ENCODE measurements around the gene PCBP1.

The PCBP1 gene

GRCh38 chr2:70070542-70071268 lies 16.6 kb upstream of the PCBP1 start:
- Histone ChIP-seq H4K20me1 (ENCODE audit: insufficient read depth) (no peaks in the 10 kb centered on the region), H3K4me1 (ENCODE audit: low read depth, poor library complexity, severe bottlenecking) (peaks cover 54% of the 10 kb centered on the region), H3K27ac (peak overlapping the region; percentile 66), H2AFZ (ENCODE audit: low read depth) (peak overlapping the region; percentile 78), H3K36me3 (ENCODE audit: insufficient read depth) (no peaks in the 10 kb centered on the region), H3K4me3 (IDR thresholded peaks at IDR 0.05; ENCODE audit: insufficient read depth, low read depth, low read length) (no peak overlapping the region), H3K79me2 (ENCODE audit: insufficient read depth, low read depth) (no peaks in the 10 kb centered on the region), H3K9ac (no peak overlapping the region), H3K27me3 (ENCODE audit: insufficient read depth, low read depth) (no peaks in the 10 kb centered on the region), H3K4me2 (peak overlapping the region; percentile 30; the same call in 1 of the 2 replicates)
- peak; percentile 95 for TF ChIP-seq CTCF (conservative IDR thresholded peaks at IDR 0.05; ENCODE audit: low read depth, low read length)

- H3K9ac ChIP-seq: no peak overlapping the region
- no peak overlapping the region for H3K4me3 ChIP-seq (IDR thresholded peaks at IDR 0.05; ENCODE audit: insufficient read depth, low read depth, low read length)
- no peaks in the 10 kb centered on the region for H3K36me3 ChIP-seq (ENCODE audit: insufficient read depth)
- H3K4me2 ChIP-seq: no peak overlapping the region
- TF ChIP-seq CTCF (conservative IDR thresholded peaks at IDR 0.05; ENCODE audit: low read depth, low read length): no peak
- no peak overlapping the region for H3K27ac ChIP-seq
- no peaks in the 10 kb centered on the region for H3K79me2 ChIP-seq (ENCODE audit: insufficient read depth, low read depth)
- H4K20me1 ChIP-seq (ENCODE audit: insufficient read depth): no peaks in the 10 kb centered on the region
- peaks cover 32% of the 10 kb centered on the region for H3K4me1 ChIP-seq (ENCODE audit: low read depth, poor library complexity, severe bottlenecking)
- no peaks in the 10 kb centered on the region for H3K27me3 ChIP-seq (ENCODE audit: insufficient read depth, low read depth)
- H2AFZ ChIP-seq (ENCODE audit: low read depth): no peak overlapping the region
Observed at GRCh38 chr2:70073493-70073892, 13.8 kb upstream of the PCBP1 start.

GRCh38 chr2:70078384-70078783 lies 8.9 kb upstream of the PCBP1 start:
- H3K9ac ChIP-seq: no peak overlapping the region
- H3K79me2 ChIP-seq (ENCODE audit: insufficient read depth, low read depth): no peaks in the 10 kb centered on the region
- H3K36me3 ChIP-seq (ENCODE audit: insufficient read depth): no peaks in the 10 kb centered on the region
- H3K27me3 ChIP-seq (ENCODE audit: insufficient read depth, low read depth): no peaks in the 10 kb centered on the region
- no peak overlapping the region for H3K4me3 ChIP-seq (IDR thresholded peaks at IDR 0.05; ENCODE audit: insufficient read depth, low read depth, low read length)
- no peak overlapping the region for H3K4me2 ChIP-seq
- peaks cover 4% of the 10 kb centered on the region for H3K4me1 ChIP-seq (ENCODE audit: low read depth, poor library complexity, severe bottlenecking)
- H4K20me1 ChIP-seq (ENCODE audit: insufficient read depth): no peaks in the 10 kb centered on the region
- H3K27ac ChIP-seq: no peak overlapping the region
- H2AFZ ChIP-seq (ENCODE audit: low read depth): no peak overlapping the region
- no peak for TF ChIP-seq CTCF (conservative IDR thresholded peaks at IDR 0.05; ENCODE audit: low read depth, low read length)

- H3K4me1 ChIP-seq (ENCODE audit: low read depth, poor library complexity, severe bottlenecking): peaks cover 27% of the 10 kb centered on the region
- H4K20me1 ChIP-seq (ENCODE audit: insufficient read depth): no peaks in the 10 kb centered on the region
- H3K27me3 ChIP-seq (ENCODE audit: insufficient read depth, low read depth): no peaks in the 10 kb centered on the region
- H3K4me3 ChIP-seq (IDR thresholded peaks at IDR 0.05; ENCODE audit: insufficient read depth, low read depth, low read length): no peak overlapping the region
- TF ChIP-seq CTCF (conservative IDR thresholded peaks at IDR 0.05; ENCODE audit: low read depth, low read length): no peak
- H2AFZ ChIP-seq (ENCODE audit: low read depth): no peak overlapping the region
- no peak overlapping the region for H3K27ac ChIP-seq
- H3K36me3 ChIP-seq (ENCODE audit: insufficient read depth): no peaks in the 10 kb centered on the region
- no peaks in the 10 kb centered on the region for H3K79me2 ChIP-seq (ENCODE audit: insufficient read depth, low read depth)
- H3K9ac ChIP-seq: no peak overlapping the region
- no peak overlapping the region for H3K4me2 ChIP-seq
Observed at GRCh38 chr2:70080610-70081200, 6.6 kb upstream of the PCBP1 start.
